T-helper 1 cell treated with Interleukin-12 subunit alpha and Interleukin-12 subunit beta and Interleukin-4 antibody, amounts not matched to agents 30 μg/mL and 1 μg/mL, for 36 hours (primary cell): ENCODE measurements around the gene CXCL6.

Experiments
- H3K27ac Mint-ChIP-seq: one replicate; pipeline ENCODE4 v1.8.0; 2021; ENCODE audit warnings: mild to moderate bottlenecking, mixed read lengths
- H3K27me3 Mint-ChIP-seq: one replicate; pipeline ENCODE4 v1.8.0; 2021; ENCODE audit warnings: low read depth, mixed read lengths
- H3K36me3 Mint-ChIP-seq: one replicate; pipeline ENCODE4 v1.8.0; 2021; ENCODE audit warnings: low read depth, mixed read lengths
- H3K4me1 Mint-ChIP-seq: one replicate; pipeline ENCODE4 v1.8.0; 2021; ENCODE audit warnings: low read depth, mixed read lengths
- H3K4me3 Mint-ChIP-seq: one replicate; pipeline ENCODE4 v1.8.0; 2021; ENCODE audit warnings: mild to moderate bottlenecking, moderate library complexity, mixed read lengths
- H3K9me3 Mint-ChIP-seq: one replicate; pipeline ENCODE4 v1.8.0; 2021; ENCODE audit warnings: mixed read lengths

CXCL6 gene

DNA sequence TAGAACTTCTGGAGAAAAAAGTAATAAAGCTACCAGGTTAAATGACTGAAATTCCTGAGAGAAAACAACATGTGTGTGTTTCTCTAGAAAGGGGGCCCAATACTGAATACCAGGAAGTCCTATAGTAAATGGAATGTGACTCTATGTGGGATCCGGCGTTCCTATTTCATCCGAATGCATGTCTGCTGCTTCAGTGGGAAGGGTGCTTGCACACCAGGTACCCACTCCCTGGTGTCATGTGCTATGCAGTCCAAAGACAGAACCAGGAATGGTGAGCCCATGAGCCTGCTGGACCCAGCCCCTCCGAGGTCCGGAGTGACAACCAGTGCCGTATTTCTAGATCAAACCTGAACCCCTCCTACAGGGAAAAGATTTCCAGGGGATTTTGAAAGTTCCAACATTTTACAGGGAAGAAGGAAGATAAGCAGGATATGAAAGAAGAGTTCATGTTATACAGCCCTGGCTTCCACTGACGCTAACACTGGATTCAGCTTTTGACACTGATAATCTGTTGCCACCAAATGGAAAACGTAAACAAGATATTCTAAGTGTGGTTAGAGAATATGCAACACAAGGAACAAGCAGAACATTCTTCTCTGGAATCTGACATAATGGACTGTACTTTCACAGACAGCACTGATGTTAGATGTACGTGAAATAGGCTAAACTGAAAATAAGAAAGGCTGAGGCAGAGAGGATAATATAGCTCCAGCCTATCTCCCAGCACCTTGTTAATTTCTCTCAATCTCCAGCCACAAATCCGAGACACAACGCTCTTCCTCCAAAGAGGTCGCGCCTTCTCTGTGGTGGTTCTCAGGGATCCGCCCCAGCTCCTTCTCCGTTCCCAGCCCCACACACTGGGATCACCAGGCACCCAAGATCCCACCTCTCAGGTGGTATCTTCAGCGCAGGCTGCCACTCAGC is 32.0 kb downstream of the CXCL6 start:
- no peaks in the 10 kb centered on the region for H3K36me3 Mint-ChIP-seq
- no peaks in the 10 kb centered on the region for H3K4me1 Mint-ChIP-seq
- H3K9me3 Mint-ChIP-seq: no peaks in the 10 kb centered on the region
- no peak overlapping the region for H3K4me3 Mint-ChIP-seq
- H3K27ac Mint-ChIP-seq: no peak overlapping the region
- peaks cover 32% of the 10 kb centered on the region for H3K27me3 Mint-ChIP-seq

DNA sequence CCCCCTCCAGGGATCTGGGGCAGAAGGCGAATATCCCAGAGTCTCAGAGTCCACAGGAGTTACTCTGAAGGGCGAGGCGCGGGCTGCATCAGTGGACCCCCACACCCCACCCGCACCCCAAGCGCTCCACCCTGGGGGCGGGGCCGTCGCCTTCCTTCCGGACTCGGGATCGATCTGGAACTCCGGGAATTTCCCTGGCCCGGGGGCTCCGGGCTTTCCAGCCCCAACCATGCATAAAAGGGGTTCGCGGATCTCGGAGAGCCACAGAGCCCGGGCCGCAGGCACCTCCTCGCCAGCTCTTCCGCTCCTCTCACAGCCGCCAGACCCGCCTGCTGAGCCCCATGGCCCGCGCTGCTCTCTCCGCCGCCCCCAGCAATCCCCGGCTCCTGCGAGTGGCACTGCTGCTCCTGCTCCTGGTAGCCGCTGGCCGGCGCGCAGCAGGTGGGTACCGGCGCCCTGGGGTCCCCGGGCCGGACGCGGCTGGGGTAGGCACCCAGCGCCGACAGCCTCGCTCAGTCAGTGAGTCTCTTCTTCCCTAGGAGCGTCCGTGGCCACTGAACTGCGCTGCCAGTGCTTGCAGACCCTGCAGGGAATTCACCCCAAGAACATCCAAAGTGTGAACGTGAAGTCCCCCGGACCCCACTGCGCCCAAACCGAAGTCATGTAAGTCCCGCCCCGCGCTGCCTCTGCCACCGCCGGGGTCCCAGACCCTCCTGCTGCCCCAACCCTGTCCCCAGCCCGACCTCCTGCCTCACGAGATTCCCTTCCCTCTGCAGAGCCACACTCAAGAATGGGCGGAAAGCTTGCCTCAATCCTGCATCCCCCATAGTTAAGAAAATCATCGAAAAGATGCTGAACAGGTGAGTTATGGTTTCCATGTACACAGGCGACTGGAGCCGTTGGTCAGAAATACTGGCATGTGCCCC is 32.9 kb downstream of the CXCL6 start, which contains the start of gene CXCL1:
TSS of gene CXCL1 (plus strand) at position 264 of the 926 bp plus-strand sequence. CDS start at position 342, 78 bp downstream.
- Mint-ChIP-seq H3K4me3 (peak within 1 kb of the TSS; percentile 34), H3K27me3 (peaks cover 32% of the 10 kb centered on the region), H3K36me3 (no peaks in the 10 kb centered on the region), H3K27ac (no peak within 1 kb of the TSS), H3K9me3 (no peaks in the 10 kb centered on the region), H3K4me1 (no peaks in the 10 kb centered on the region)

DNA sequence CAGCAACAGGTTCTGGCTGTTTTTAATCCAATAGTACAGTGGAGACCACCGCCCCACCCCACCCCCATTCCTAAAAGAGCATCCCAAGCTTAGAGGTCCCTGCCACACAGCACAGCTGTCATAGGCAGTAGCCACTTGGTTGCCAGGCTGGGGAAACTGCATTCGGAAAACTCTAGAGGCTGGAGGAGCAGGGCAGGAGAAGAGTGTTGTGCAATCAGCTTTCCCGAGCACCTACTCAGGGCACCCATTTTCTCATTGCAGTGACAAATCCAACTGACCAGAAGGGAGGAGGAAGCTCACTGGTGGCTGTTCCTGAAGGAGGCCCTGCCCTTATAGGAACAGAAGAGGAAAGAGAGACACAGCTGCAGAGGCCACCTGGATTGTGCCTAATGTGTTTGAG is 33.8 kb downstream of the CXCL6 start:
- no peaks in the 10 kb centered on the region for H3K9me3 Mint-ChIP-seq
- H3K36me3 Mint-ChIP-seq: no peaks in the 10 kb centered on the region
- no peak overlapping the region for H3K4me3 Mint-ChIP-seq
- no peak overlapping the region for H3K27ac Mint-ChIP-seq
- peaks cover 32% of the 10 kb centered on the region for H3K27me3 Mint-ChIP-seq
- H3K4me1 Mint-ChIP-seq: no peaks in the 10 kb centered on the region

DNA sequence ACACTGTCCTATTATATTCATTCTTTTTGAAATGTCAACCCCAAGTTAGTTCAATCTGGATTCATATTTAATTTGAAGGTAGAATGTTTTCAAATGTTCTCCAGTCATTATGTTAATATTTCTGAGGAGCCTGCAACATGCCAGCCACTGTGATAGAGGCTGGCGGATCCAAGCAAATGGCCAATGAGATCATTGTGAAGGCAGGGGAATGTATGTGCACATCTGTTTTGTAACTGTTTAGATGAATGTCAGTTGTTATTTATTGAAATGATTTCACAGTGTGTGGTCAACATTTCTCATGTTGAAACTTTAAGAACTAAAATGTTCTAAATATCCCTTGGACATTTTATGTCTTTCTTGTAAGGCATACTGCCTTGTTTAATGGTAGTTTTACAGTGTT is 34.3 kb downstream of the CXCL6 start:
- no peak overlapping the region for H3K27ac Mint-ChIP-seq
- H3K4me1 Mint-ChIP-seq: no peaks in the 10 kb centered on the region
- no peaks in the 10 kb centered on the region for H3K36me3 Mint-ChIP-seq
- H3K9me3 Mint-ChIP-seq: no peaks in the 10 kb centered on the region
- H3K4me3 Mint-ChIP-seq: no peak overlapping the region
- peaks cover 32% of the 10 kb centered on the region for H3K27me3 Mint-ChIP-seq

DNA sequence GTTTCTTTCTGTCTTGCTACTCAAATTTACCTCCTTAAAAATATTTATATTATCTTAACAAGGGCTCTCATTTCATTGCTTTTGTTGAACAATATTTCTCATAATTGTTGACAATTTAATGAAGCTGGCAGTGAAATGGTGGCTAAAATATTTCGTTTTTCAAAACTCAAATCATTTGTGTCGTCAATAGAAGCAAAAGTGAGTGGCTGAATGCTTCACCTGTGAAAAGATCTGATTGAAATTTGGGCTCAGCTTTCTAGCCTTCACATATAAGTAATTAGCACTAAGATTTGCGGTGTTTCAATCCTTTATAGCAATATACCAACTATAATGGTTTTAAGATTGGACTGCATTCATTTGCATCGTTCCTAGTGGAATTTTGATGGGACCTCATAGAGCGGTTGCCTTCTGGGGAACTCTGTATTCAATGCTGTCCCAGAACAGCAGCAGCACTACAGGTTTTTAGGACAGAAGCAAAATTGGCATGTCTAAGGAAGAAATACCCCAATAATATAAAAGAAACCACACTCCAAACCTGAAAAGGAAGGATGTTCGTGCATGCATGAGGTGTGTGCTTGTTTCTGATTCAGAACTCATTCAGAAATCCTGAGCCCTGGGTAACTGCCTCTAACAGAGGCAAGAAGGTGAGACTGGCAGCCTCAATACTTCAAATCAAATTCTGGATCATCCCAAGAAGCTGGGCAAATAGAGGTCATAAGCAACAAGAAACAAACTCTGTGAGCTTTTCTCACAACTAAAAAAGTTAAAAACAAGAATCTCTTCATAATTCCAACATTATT is 35.2 kb downstream of the CXCL6 start:
- no peaks in the 10 kb centered on the region for H3K36me3 Mint-ChIP-seq
- no peak overlapping the region for H3K27ac Mint-ChIP-seq
- peaks cover 32% of the 10 kb centered on the region for H3K27me3 Mint-ChIP-seq
- H3K4me3 Mint-ChIP-seq: no peak overlapping the region
- H3K4me1 Mint-ChIP-seq: no peaks in the 10 kb centered on the region
- H3K9me3 Mint-ChIP-seq: no peaks in the 10 kb centered on the region

DNA sequence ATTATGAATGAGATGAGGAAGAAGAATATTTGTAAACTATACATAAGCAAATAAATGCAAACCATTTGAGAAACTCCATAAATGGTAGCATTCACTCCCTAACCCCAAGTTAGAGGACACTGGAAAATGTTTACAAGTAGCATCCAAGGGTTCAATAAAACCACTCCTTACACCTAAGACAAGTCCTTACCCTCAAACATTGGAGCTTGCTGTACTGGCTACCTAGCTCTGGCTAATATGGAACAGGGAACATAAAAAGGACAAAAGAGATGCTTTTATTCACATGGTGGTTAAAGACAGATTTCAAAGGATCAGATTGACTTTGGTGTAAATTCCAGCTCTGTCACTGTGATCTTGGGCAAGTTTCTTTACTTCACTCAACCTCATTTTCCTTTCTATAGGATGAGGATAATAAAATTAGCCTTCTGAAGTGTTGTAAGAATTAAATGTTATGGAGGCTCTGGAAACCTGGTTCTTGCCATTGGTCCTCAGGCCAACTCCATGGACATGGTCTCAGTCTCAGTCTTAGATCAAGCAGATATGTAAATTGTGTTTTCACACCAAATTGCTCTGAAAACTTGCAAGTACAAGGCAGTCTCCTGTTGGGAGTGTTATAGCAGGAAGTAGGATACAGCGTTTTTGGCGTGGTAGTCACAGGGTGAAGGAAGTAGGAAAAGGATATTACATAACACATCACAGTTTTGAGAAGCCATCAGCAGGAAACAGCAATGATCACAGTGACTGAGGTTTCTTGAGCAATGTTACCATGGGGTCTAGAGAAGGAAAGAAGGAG is 36.0 kb downstream of the CXCL6 start:
- no peaks in the 10 kb centered on the region for H3K4me1 Mint-ChIP-seq
- no peaks in the 10 kb centered on the region for H3K9me3 Mint-ChIP-seq
- no peak overlapping the region for H3K4me3 Mint-ChIP-seq
- no peak overlapping the region for H3K27ac Mint-ChIP-seq
- no peaks in the 10 kb centered on the region for H3K36me3 Mint-ChIP-seq
- H3K27me3 Mint-ChIP-seq: peaks cover 32% of the 10 kb centered on the region

DNA sequence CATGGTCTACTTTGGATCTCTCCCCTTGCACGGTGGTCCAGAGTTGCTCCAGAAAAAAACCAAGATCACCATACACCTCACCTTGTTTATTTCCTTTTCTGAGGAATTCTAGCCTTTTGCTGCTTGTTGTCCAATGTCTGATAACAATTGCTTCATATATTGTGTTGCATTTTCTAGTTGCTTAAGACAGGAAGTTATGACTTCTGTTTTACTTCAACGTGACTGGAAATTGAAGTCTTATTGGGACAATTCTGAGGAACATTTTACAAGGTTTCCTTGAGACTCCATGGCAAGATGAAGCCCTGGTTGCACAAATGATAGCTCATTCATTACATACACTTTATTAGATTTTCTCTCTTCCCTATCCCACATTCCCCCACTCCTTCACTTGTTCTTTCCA is 37.9 kb downstream of the CXCL6 start:
- no peak overlapping the region for H3K4me3 Mint-ChIP-seq
- H3K27ac Mint-ChIP-seq: no peak overlapping the region
- no peaks in the 10 kb centered on the region for H3K9me3 Mint-ChIP-seq
- peaks cover 19% of the 10 kb centered on the region for H3K27me3 Mint-ChIP-seq
- no peaks in the 10 kb centered on the region for H3K36me3 Mint-ChIP-seq
- no peaks in the 10 kb centered on the region for H3K4me1 Mint-ChIP-seq

DNA sequence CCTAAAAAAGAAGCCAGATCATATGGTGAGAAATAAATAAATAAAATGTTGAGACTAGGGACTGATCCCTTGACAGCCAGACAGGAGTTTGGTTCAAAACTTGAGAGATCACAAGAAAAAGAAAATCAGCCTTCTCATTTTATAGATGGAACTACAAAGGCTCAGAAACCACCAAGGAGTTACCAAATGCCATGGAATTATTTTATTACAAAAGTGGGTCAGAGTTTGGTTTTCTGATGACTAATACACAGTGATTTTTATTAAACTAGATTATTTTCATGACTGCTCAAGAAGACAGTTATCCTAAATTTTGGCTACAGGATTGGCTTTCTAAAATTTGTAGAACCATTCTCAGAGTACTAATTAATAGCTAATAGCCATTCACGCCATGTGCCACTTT is 38.9 kb downstream of the CXCL6 start:
- H3K27ac Mint-ChIP-seq: no peak overlapping the region
- no peaks in the 10 kb centered on the region for H3K9me3 Mint-ChIP-seq
- H3K4me3 Mint-ChIP-seq: no peak overlapping the region
- H3K27me3 Mint-ChIP-seq: peaks cover 9% of the 10 kb centered on the region
- no peaks in the 10 kb centered on the region for H3K36me3 Mint-ChIP-seq
- H3K4me1 Mint-ChIP-seq: no peaks in the 10 kb centered on the region

DNA sequence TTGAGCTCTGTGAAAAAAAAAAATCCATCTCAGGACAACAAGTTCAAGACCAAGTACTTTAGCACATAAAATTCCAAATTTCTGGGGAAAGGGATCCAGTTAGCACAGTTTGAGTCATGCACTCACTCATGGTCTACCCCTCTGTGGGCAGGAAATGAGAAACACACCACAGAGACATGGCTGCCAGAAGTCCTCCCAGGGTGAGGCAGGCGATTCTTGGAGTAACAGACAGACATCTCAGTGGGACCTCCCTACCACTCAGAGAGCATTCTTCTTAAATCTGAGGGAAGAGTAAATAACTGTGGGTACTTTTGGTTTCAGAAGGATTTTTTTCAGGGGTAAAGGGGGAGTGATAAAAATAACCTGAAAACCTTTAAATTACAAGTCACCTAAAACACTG is 46.8 kb downstream of the CXCL6 start:
- Mint-ChIP-seq H3K36me3 (no peaks in the 10 kb centered on the region), H3K9me3 (no peaks in the 10 kb centered on the region), H3K27me3 (no peaks in the 10 kb centered on the region), H3K27ac (no peak overlapping the region), H3K4me1 (no peaks in the 10 kb centered on the region), H3K4me3 (no peak overlapping the region)

DNA sequence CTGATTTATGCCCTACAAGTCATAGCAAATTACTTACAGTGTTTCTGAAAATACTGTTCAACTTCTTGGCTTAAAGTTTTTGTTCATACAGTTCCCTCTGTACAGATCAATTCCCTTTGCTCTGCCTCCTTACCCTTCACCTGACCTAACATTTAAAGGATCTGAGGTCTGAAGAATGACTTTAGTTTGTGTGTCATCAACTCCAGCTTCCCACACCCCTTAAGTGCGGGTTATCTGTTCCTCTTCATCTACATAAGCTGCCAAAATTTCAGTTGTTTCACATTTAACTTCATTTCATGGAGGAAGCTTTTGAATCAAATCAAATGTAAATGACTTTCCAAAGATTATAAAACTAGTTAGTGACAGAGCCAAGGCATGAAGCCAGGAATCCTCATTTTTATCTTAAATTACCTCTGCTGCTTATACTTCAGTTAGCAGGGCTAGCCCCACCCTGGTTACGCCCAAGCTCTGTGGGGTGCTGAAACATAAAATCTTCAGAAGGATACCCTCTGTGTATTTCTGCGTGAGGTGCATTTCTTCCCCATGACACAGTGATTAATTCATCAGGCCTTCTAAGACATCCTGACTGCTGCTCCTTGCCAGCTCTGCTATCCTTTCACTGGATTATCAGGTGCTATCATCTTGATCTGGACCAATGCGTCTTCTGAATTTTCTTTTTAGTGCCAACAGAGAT is 49.2 kb downstream of the CXCL6 start:
- no peak overlapping the region for H3K4me3 Mint-ChIP-seq
- H3K4me1 Mint-ChIP-seq: no peaks in the 10 kb centered on the region
- H3K27ac Mint-ChIP-seq: no peak overlapping the region
- no peaks in the 10 kb centered on the region for H3K36me3 Mint-ChIP-seq
- no peaks in the 10 kb centered on the region for H3K9me3 Mint-ChIP-seq
- no peaks in the 10 kb centered on the region for H3K27me3 Mint-ChIP-seq
